Endothelial cell of umbilical vein (primary cell): Measurements from ENCODE around the gene PRKAR2B. TPM values are rescaled to one million over a fixed set of nuclear protein-coding genes. Genes with fewer than 3 reads are reported as not detected.

Source experiments
- BruUV-seq: library from RNA; stranded (reverse); fragments of 400-500 nt; replicated peaks from 2 replicates; lab custom pipeline; 2021; lab: Mats Ljungman, UMichigan
- CTCF ChIA-PET: fragments of 300-600, 350-600 bp; sonication (Branson Sonifier 250); formaldehyde crosslinking; loops from one replicate; lab custom pipeline; 2021; ENCODE audit warnings: antibody characterized with exemption, inconsistent platforms; lab: Charles Lee
- POLR2A ChIA-PET: fragments of 300-600, 350-600 bp; sonication (Branson Sonifier 250); formaldehyde crosslinking; loops from one replicate; lab custom pipeline; 2021; ENCODE audit warnings: antibody characterized with exemption, inconsistent platforms; lab: Charles Lee
- DNase-seq: peaks from one replicate; pipeline ENCODE4 v3.0.0-alpha.2; 2011; ENCODE audit warnings: low read depth, low spot score
- FAIRE-seq: peaks from 2 replicates; lab custom pipeline; 2011; peaks lifted over from hg19 to GRCh38; lab: Jason Lieb, UNC
- H2AFZ ChIP-seq: 2 replicates; pipeline ENCODE4 v1.6.0; 2012; ENCODE audit warnings: low read depth, low read length, control low read depth, inconsistent platforms
- H3K27ac ChIP-seq: 2 replicates; pipeline ENCODE4 v1.5.1; 2011; ENCODE audit warnings: low read depth, mild to moderate bottlenecking, control low read depth, low read length, moderate library complexity; ENCODE audit not compliant: insufficient read depth
- H3K27me3 ChIP-seq, 2 experiments: 2 replicates each; pipeline versions ENCODE4 v1.6.0 to v1.6.1; 2011; ENCODE audit warnings: low read length in 2 of 2, mixed read lengths in 1 of 2; ENCODE audit not compliant: control insufficient read depth in 2 of 2, insufficient read depth in 2 of 2
- H3K36me3 ChIP-seq, 2 experiments: 2 replicates in 1 of 2; 3 replicates in 1 of 2; pipeline ENCODE4 v1.5.1; 2011; ENCODE audit warnings: low read length in 2 of 2, mild to moderate bottlenecking in 1 of 2, moderate library complexity in 1 of 2; ENCODE audit not compliant: control insufficient read depth in 2 of 2, insufficient read depth in 2 of 2; ENCODE audit errors: extremely low read depth in 1 of 2
- H3K4me1 ChIP-seq: 3 replicates; pipeline ENCODE4 v1.5.1; 2011; ENCODE audit warnings: mild to moderate bottlenecking, low read length; ENCODE audit not compliant: control insufficient read depth, insufficient read depth; ENCODE audit errors: extremely low read depth
- H3K4me2 ChIP-seq: 2 replicates; pipeline ENCODE4 v1.6.1; 2011; ENCODE audit warnings: low read length, control low read depth, mixed read lengths; ENCODE audit not compliant: insufficient read depth
- H3K4me3 ChIP-seq, 3 experiments: fragments of 200-600 bp in 1 of 3; sonication (generic), shearing (Covaris generic) in 1 of 3; replicated peaks in 1 of 3; 2 replicates each; pipeline ENCODE4 v1.5.1; 2011 to 2016; ENCODE audit warnings: control low read depth in 3 of 3, low read length in 3 of 3, mild to moderate bottlenecking in 2 of 3, inconsistent platforms in 1 of 3, low read depth in 1 of 3, moderate library complexity in 1 of 3; ENCODE audit not compliant: insufficient read depth in 1 of 3
- H3K79me2 ChIP-seq: 2 replicates; pipeline ENCODE4 v1.6.0; 2012; ENCODE audit warnings: low read length, inconsistent platforms; ENCODE audit not compliant: control insufficient read depth, insufficient read depth
- H3K9ac ChIP-seq: replicated peaks from 2 replicates; pipeline ENCODE3; 2011; ENCODE audit warnings: low read length, control low read depth; ENCODE audit not compliant: insufficient read depth; ENCODE audit errors: extremely low read depth
- H3K9me1 ChIP-seq: replicated peaks from 3 replicates; pipeline ENCODE4 v1.6.0; 2011; ENCODE audit warnings: mild to moderate bottlenecking, low read length; ENCODE audit not compliant: control insufficient read depth, insufficient read depth; ENCODE audit errors: extremely low read depth
- H3K9me3 ChIP-seq: replicated peaks from 2 replicates; pipeline ENCODE4 v1.5.1; 2012; ENCODE audit warnings: low read length, inconsistent platforms; ENCODE audit not compliant: control insufficient read depth, insufficient read depth
- H4K20me1 ChIP-seq: replicated peaks from 2 replicates; pipeline ENCODE3; 2011; ENCODE audit warnings: mild to moderate bottlenecking, low read length; ENCODE audit not compliant: control insufficient read depth, insufficient read depth; ENCODE audit errors: extremely low read depth
- EZH2 ChIP-seq: IDR thresholded peaks from 2 replicates; pipeline ENCODE4 v1.6.1; 2012; ENCODE audit warnings: borderline replicate concordance, low read depth, mild to moderate bottlenecking, moderate library complexity, low read length, inconsistent platforms; ENCODE audit not compliant: severe bottlenecking
- FOS ChIP-seq: IDR thresholded peaks from 2 replicates; pipeline ENCODE4 v1.6.1; 2011; ENCODE audit warnings: mild to moderate bottlenecking, low read length, moderate library complexity, borderline replicate concordance; ENCODE audit not compliant: insufficient read depth
- GATA2 ChIP-seq: IDR thresholded peaks from 2 replicates; pipeline ENCODE4 v1.7.0; 2011; ENCODE audit warnings: low read depth, mild to moderate bottlenecking, moderate library complexity, mixed read lengths, low read length; ENCODE audit not compliant: insufficient read length, insufficient read depth
- JUN ChIP-seq: IDR thresholded peaks from 2 replicates; pipeline ENCODE4 v1.6.1; 2011; ENCODE audit warnings: borderline replicate concordance, low read depth; ENCODE audit not compliant: insufficient read length, insufficient read depth
- MYC ChIP-seq: IDR thresholded peaks from one replicate; pipeline ENCODE4 v1.6.1; 2011; ENCODE audit warnings: mild to moderate bottlenecking, low read depth, low read length
- POLR2A ChIP-seq: IDR thresholded peaks from 2 replicates; pipeline ENCODE4 v1.6.1; 2012; ENCODE audit warnings: low read depth, mild to moderate bottlenecking, control low read depth, low read length
- POLR2AphosphoS5 ChIP-seq: IDR thresholded peaks from 2 replicates; pipeline ENCODE4 v1.6.1; 2012; ENCODE audit warnings: low read depth, mild to moderate bottlenecking, control low read depth, low read length, moderate library complexity; ENCODE audit not compliant: insufficient read depth
- dilution Hi-C: fragments of 300-500 bp; cut with MboI; formaldehyde crosslinking; loops from one replicate; pipeline ENCODE4 v1.15.0; 2019; ENCODE audit warnings: low sequenced_read_pairs; ENCODE audit not compliant: extremely low pct_ligation_motif_present
- intact Hi-C: fragments of 100-400 bp; cut with micrococcal nuclease; formaldehyde crosslinking; loops from one replicate; pipeline ENCODE4 v1.10.0; 2022
- polyA plus RNA-seq, 4 experiments: library from polyadenylated mRNA; depleted of rRNA in 3 of 4; stranded (reverse) in 3 of 4; unstranded in 1 of 4; fragments of >200 nt; gene quantifications; 2 replicates each; pipeline versions ENCODE4 v1.2.1 to v1.2.3, GENCODE V29; 2011 to 2012; ENCODE audit warnings: missing spikeins in 1 of 4
- total RNA-seq: library from RNA; stranded (reverse); gene quantifications from 2 replicates; pipeline ENCODE4 v1.2.3, GENCODE V29; 2021
- TF ChIP-seq, protein P1 (sequence below), 2 donors: IDR thresholded peaks; 1 replicate in 1 of 2; 2 replicates in 1 of 2; pipeline ENCODE4 v1.5.1; 2011; ENCODE audit warnings: low read length in 2 of 2, mild to moderate bottlenecking in 2 of 2, moderate library complexity in 2 of 2, control low read depth in 1 of 2, inconsistent platforms in 1 of 2, low read depth in 1 of 2; ENCODE audit not compliant: insufficient read depth in 1 of 2; ENCODE audit errors: extremely low read depth in 1 of 2
- TF ChIP-seq, protein P2 (sequence below): IDR thresholded peaks from 2 replicates; pipeline ENCODE4 v1.6.1; 2011; ENCODE audit not compliant: insufficient read depth, insufficient read length

The PRKAR2B gene
- total and polyA plus RNA-seq, 2 donors (not counting 3 experiments of a cell fraction or from before 2014, with no cell fraction given): 10.7 to 39.8 TPM

DNA sequence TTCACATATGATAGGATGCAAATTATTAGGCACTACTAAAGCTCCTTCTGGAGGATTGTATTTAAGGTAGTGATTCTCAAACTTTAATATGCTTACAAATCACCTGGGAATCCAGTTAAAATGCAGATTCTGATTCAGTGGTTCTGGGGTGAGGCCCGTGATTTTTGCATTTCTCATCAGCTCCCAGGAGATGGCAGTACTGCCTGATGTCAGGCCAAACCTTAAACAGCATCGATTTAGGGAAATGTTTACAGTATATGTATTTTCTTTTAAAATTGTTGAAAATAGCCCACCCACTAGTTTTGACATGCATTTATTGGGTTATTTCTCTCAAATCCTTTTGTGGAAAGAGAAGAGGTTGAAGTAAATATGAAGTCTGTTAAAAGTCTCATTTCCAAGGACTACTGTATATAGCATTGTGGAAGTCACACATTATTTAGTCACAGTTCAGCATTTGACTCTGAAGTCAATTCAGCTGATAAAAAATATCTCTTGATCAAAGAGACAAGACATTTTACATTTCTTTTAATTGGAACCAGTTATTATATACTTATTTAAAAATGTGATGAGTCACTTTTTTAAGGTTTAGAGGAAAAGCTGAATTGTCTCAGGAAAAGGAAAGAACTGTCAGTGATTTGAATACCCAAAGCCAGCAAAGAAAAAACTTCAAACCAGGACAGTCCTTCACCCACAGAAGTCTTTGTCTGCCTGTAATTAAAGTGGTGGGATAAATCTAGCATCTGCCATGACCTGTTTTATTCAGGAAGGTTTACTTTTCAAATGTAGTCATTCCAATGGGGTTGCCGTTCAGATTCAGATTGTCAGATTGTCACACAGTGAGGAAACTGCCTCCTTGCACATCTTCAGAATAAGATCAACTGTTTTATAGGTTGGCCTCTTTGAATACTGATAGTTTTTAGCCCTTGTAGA lies 103.2 kb downstream of the PRKAR2B start:
- H3K27ac ChIP-seq: peak overlapping the region; percentile 49
- no peaks in the 10 kb centered on the region for H4K20me1 ChIP-seq
- dilution Hi-C loops (no loop called here), intact Hi-C loops (loop anchor here (1.0 to 2.0 kb wide), 3 partner anchors 69 to 487 kb away; no protein-coding TSS in a partner anchor)
- H3K4me2 ChIP-seq: peak overlapping the region; percentile 65
- H3K27me3 ChIP-seq: no peaks in the 10 kb centered on the region
- peaks cover 13% of the 10 kb centered on the region for H3K4me1 ChIP-seq
- ChIA-PET CTCF (interaction anchor here (0.6 to 7.1 kb wide), 58 partner anchors 9 to 971 kb away, joined by 3 to 440 read pairs (median 4); partner anchors contain the start of genes HBP1 and PRKAR2B), POLR2A (no interaction called here)
- no peaks in the 10 kb centered on the region for H3K9me1 ChIP-seq
- FAIRE-seq: peak; percentile 79
- TF ChIP-seq FOS (peak; percentile 9), EZH2 (no peak), GATA2 (no peak), JUN (no peak), POLR2AphosphoS5 (no peak), POLR2A (no peak), MYC (no peak)
- TF ChIP-seq, protein P1, sequence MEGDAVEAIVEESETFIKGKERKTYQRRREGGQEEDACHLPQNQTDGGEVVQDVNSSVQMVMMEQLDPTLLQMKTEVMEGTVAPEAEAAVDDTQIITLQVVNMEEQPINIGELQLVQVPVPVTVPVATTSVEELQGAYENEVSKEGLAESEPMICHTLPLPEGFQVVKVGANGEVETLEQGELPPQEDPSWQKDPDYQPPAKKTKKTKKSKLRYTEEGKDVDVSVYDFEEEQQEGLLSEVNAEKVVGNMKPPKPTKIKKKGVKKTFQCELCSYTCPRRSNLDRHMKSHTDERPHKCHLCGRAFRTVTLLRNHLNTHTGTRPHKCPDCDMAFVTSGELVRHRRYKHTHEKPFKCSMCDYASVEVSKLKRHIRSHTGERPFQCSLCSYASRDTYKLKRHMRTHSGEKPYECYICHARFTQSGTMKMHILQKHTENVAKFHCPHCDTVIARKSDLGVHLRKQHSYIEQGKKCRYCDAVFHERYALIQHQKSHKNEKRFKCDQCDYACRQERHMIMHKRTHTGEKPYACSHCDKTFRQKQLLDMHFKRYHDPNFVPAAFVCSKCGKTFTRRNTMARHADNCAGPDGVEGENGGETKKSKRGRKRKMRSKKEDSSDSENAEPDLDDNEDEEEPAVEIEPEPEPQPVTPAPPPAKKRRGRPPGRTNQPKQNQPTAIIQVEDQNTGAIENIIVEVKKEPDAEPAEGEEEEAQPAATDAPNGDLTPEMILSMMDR (IDR thresholded peaks at IDR 0.05; ENCODE audit: extremely low read depth in 1 of 2, insufficient read depth in 1 of 2, low read depth in 1 of 2, low read length in 2 of 2): peak; percentile 59 to 63
- TF ChIP-seq, protein P2, sequence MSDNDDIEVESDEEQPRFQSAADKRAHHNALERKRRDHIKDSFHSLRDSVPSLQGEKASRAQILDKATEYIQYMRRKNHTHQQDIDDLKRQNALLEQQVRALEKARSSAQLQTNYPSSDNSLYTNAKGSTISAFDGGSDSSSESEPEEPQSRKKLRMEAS: no peak
- BruUV-seq: no TSS peak
- H3K36me3 ChIP-seq: no peaks in the 10 kb centered on the region
- peak; percentile 69 for DNase-seq
- peak overlapping the region; percentile 51 for H3K9ac ChIP-seq
- H2AFZ ChIP-seq: no peak overlapping the region
- no peaks in the 10 kb centered on the region for H3K79me2 ChIP-seq
- no peak overlapping the region for H3K4me3 ChIP-seq
- H3K9me3 ChIP-seq: no peaks in the 10 kb centered on the region
